Fibroblast of the aortic adventitia (primary cell): ENCODE data around the gene TWIST2. TPM values are rescaled to one million over a fixed set of nuclear protein-coding genes. Genes with fewer than 3 reads are reported as not detected.

Experiments used
- DNase-seq: peaks from one replicate; pipeline ENCODE4 v3.0.0-alpha.2; 2010; ENCODE audit warnings: low read depth
- H3K4me3 ChIP-seq: 2 replicates; pipeline ENCODE4 v1.5.1; 2011; ENCODE audit warnings: low read depth, mild to moderate bottlenecking, control low read depth, low read length, moderate library complexity
- total RNA-seq: library from RNA; depleted of rRNA; stranded (reverse); fragments of >200 nt; gene quantifications from 2 replicates; pipeline ENCODE4 v1.2.3, GENCODE V29; 2012; ENCODE audit warnings: low replicate concordance
- TF ChIP-seq, protein P1 (sequence below): IDR thresholded peaks from 2 replicates; pipeline ENCODE4 v1.5.1; 2011; ENCODE audit warnings: mild to moderate bottlenecking, low read length, control low read depth, inconsistent platforms; ENCODE audit not compliant: insufficient read depth

Gene TWIST2
- total RNA-seq, 1 donor = 64.1 TPM

DNA sequence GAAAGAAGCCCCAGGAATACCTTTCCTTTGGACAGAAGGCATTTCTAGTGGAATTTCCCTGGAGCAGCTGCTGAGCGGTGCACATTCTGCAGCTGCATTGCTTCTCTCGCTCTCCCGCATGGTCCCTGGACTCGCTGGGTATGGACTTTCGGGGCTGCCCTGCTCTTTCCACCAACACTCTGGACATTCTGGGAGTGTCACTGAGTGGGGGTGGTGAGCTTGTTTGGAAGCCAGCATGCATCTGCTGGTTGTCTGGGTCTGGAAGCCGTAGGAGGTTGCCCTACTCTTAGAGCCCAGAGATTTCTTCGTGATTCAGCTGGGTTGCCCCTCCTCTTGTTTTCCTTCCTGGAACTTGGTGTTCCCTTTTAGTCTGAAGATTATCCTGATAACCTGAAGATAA lies 52.6 kb downstream of the TWIST2 start:
- H3K4me3 ChIP-seq = no peak overlapping the region
- no peak for DNase-seq
- TF ChIP-seq, protein P1, sequence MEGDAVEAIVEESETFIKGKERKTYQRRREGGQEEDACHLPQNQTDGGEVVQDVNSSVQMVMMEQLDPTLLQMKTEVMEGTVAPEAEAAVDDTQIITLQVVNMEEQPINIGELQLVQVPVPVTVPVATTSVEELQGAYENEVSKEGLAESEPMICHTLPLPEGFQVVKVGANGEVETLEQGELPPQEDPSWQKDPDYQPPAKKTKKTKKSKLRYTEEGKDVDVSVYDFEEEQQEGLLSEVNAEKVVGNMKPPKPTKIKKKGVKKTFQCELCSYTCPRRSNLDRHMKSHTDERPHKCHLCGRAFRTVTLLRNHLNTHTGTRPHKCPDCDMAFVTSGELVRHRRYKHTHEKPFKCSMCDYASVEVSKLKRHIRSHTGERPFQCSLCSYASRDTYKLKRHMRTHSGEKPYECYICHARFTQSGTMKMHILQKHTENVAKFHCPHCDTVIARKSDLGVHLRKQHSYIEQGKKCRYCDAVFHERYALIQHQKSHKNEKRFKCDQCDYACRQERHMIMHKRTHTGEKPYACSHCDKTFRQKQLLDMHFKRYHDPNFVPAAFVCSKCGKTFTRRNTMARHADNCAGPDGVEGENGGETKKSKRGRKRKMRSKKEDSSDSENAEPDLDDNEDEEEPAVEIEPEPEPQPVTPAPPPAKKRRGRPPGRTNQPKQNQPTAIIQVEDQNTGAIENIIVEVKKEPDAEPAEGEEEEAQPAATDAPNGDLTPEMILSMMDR = no peak

DNA sequence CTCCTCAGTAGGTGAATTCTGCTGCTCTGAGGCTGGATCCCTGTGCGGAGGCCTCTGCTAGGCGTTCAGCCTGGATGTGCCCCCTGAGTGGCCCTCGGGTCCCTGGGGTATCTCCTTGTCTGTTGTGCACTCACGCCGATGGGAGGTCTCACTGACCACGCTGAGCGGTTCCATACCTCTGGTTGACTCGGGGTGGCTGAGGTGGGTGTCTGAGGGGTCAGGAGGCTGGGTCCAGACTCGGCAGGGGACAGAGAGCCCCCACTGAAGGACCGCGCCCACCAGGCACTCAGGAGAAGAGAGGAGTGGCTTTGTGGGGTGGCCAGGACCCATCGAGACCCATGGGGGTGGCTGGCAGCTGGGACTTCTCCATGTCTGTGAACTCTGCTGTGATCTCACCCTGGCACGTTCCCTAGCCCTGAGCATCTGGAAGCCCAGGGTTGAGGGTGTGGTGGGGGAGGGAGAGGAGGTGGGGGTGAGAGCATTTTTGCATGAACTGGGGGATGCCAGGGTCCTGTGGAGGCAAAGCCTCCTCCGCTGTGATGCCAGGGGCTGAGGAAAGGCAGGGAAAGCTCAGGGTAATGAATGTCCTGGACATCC lies 53.7 kb downstream of the TWIST2 start:
- H3K4me3 ChIP-seq = no peak overlapping the region
- TF ChIP-seq, protein P1 = no peak
- no peak for DNase-seq

DNA sequence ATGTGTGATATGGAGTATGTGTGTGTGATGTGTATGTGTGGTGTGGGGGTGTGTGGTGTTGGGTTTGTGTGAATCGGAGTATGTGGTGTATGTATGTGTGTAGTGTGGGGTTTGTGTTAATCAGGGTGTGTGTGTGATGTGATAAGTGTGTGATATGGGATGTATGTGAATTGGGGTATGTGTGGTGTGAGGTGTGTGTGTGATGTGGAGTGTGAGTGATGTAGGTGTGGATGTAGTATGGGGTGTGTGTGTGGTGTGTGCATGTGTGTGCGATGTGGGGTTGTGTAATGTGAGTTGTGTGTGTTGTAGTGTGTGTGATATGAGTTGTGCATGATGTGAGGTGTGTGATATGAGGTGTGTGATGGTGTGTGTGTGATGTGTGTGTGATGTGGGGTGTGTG lies 54.4 kb downstream of the TWIST2 start:
- H3K4me3 ChIP-seq = no peak overlapping the region
- DNase-seq = no peak
- TF ChIP-seq, protein P1 = no peak

DNA sequence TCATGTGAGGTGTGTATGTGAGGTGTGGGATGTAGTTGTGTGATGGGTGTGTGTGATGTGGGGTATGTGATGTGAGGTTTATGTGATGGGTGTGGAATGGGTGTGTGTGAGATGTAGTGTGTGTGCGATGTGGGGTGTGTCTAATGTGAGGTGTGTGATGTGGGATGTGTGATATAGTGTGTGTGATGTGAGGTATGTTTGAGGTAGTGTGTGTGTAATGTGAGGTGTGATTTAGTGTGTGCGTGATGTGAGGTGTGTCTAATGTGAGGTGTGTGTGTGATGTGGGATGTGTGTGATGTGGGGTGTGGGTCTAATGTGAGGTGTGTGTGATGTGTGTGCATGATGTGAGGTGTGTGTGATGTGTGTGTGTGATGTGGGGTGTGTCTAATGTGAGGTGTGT lies 55.3 kb downstream of the TWIST2 start:
- TF ChIP-seq, protein P1 = no peak
- DNase-seq = no peak

DNA sequence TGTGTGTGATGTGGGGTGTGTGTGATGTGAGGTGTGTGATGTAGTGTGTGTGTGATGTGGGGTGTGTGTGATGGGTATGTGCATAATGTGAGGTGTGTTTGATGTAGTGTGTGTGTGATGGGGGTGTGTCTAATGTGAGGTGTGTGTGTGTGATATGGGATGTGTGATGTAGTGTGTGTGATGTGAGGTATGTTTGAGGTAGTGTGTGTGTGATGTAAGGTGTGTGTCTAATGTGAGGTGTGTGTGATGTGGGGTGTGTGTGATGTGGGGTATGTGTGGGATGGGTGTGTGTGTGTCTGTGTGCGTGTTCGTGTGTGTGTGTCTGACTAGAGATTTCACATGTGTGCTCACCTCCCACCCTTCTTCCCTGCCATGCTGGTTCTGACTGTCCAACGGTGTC lies 56.3 kb downstream of the TWIST2 start:
- TF ChIP-seq, protein P1 = no peak
- DNase-seq = no peak
- H3K4me3 ChIP-seq = no peak overlapping the region

More for the DNA sequence above, 55.3 kb downstream of the TWIST2 start:
- no peak overlapping the region for H3K4me3 ChIP-seq

DNA sequence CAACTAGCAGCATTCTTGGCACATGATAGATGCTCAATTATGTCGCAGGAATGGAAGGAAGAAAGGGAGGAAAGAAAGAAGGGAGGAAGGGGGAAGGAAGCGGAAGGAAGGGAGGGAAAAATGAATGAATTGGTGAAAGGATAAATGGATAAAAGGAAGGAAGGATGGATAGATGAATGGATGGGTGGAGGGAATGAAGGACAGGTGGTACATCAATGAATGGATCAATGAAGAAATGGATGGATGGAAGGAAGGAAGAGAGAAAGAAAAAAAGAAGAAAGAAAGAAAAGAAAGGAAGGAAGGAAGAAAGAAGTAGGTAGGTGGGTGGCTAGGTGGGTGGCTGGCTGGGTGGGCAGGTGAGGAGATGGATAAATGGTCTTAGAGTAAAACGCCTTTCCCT lies 56.8 kb downstream of the TWIST2 start:
- H3K4me3 ChIP-seq = no peak overlapping the region
- no peak for DNase-seq
- TF ChIP-seq, protein P1 = no peak

DNA sequence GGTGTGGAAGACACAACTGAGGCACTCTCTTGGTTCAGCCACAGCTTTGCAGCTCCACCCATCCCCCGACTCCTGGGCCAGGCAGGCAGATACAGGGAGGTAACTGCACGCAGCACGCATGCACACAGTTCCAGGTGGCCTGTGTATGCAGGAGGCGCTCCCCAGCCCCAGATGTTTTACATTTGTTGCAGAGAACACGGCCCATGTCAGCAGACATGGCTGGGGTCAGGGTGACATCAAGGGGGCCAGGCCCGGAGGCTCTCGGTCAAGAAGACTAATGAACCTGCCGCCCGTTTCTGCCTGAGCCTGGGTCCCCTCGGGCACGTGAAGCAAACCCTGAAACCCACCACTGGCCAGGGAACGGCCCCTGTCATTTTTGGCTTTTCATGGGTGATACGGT lies 57.3 kb downstream of the TWIST2 start:
- H3K4me3 ChIP-seq = no peak overlapping the region
- TF ChIP-seq, protein P1 = no peak
- no peak for DNase-seq
